Endodermal cell (in vitro differentiated cells): Measurements from ENCODE around the gene GPR61. TPM values are rescaled to one million over a fixed set of nuclear protein-coding genes. Genes with fewer than 3 reads are reported as not detected.

Experiments
- DNase-seq: peaks from one replicate; pipeline ENCODE4 v3.0.0-alpha.2; 2017
- H3K27ac ChIP-seq: 2 replicates; pipeline ENCODE4 v1.5.1; 2013; ENCODE audit warnings: mild to moderate bottlenecking, low read depth, low read length, moderate library complexity
- H3K27me3 ChIP-seq: 2 replicates; pipeline ENCODE4 v1.6.1; 2013; ENCODE audit warnings: mild to moderate bottlenecking, low read length, moderate library complexity; ENCODE audit not compliant: insufficient read depth, control insufficient read depth, poor library complexity, severe bottlenecking
- H3K36me3 ChIP-seq: 2 replicates; pipeline ENCODE4 v1.7.0; 2013; ENCODE audit warnings: mild to moderate bottlenecking, low read length, moderate library complexity; ENCODE audit not compliant: control insufficient read depth, insufficient read depth
- H3K4me1 ChIP-seq: one replicate; pipeline ENCODE4 v1.7.0; 2013; ENCODE audit warnings: low read length; ENCODE audit not compliant: control insufficient read depth, insufficient read depth
- H3K4me3 ChIP-seq: 2 replicates; pipeline ENCODE4 v1.5.1; 2013; ENCODE audit warnings: mild to moderate bottlenecking, low read length, moderate library complexity
- H3K9ac ChIP-seq: 2 replicates; pipeline ENCODE4 v1.6.1; 2013; ENCODE audit warnings: mild to moderate bottlenecking, low read length, moderate library complexity; ENCODE audit not compliant: poor library complexity, severe bottlenecking; ENCODE audit errors: extremely low read depth
- H3K9me3 ChIP-seq: 2 replicates; pipeline ENCODE4 v1.6.1; 2013; ENCODE audit warnings: mild to moderate bottlenecking, low read length, moderate library complexity; ENCODE audit not compliant: control insufficient read depth
- H3K27ac Mint-ChIP-seq: 2 replicates; pipeline ENCODE4 v1.8.0; 2020; ENCODE audit warnings: mixed read lengths
- H3K27me3 Mint-ChIP-seq: 2 replicates; pipeline ENCODE4 v1.8.0; 2021; ENCODE audit warnings: mild to moderate bottlenecking, mixed read lengths; ENCODE audit not compliant: insufficient read depth
- H3K36me3 Mint-ChIP-seq: 2 replicates; pipeline ENCODE4 v1.8.0; 2020; ENCODE audit warnings: low read depth, mixed read lengths
- H3K4me1 Mint-ChIP-seq: 2 replicates; pipeline ENCODE4 v1.8.0; 2020; ENCODE audit warnings: mixed read lengths
- H3K4me3 Mint-ChIP-seq: 2 replicates; pipeline ENCODE4 v1.8.0; 2020; ENCODE audit warnings: mild to moderate bottlenecking, moderate library complexity, mixed read lengths
- H3K9me3 Mint-ChIP-seq: 2 replicates; pipeline ENCODE4 v1.8.0; 2020; ENCODE audit warnings: mild to moderate bottlenecking, mixed read lengths
- WGBS, 2 experiments: methylation state at CpG; one replicate each; pipeline versions ENCODE4 v1.1.5 to v1.1.7; 2013; ENCODE audit warnings: missing lambda C conversion rate in 2 of 2, mixed read lengths in 1 of 2; ENCODE audit not compliant: insufficient coverage in 1 of 2, insufficient read length in 1 of 2; 5-methylcytosine and 5-hydroxymethylcytosine counted together
- total RNA-seq, 2 donors: library from RNA; stranded (reverse); fragmentation: NEBNext Ultra II Directional in 1 of 2; extraction: Animal tissue kit (Norgen Biotek cat#: 25700) in 1 of 2; gene quantifications; 2 replicates in 1 of 2; 3 replicates in 1 of 2; pipeline ENCODE4 v1.2.1, GENCODE V29; 2021
- TF ChIP-seq, protein P1 (sequence below): fragments of 200-600 bp; sonication (generic); conservative IDR thresholded peaks from 2 replicates; pipeline ENCODE4 v1.5.0; 2021; ENCODE audit warnings: antibody characterized with exemption, mild to moderate bottlenecking

Gene GPR61
- total RNA-seq, 2 donors from 2014 or later, result 0.93 TPM; not detected in 1

DNA sequence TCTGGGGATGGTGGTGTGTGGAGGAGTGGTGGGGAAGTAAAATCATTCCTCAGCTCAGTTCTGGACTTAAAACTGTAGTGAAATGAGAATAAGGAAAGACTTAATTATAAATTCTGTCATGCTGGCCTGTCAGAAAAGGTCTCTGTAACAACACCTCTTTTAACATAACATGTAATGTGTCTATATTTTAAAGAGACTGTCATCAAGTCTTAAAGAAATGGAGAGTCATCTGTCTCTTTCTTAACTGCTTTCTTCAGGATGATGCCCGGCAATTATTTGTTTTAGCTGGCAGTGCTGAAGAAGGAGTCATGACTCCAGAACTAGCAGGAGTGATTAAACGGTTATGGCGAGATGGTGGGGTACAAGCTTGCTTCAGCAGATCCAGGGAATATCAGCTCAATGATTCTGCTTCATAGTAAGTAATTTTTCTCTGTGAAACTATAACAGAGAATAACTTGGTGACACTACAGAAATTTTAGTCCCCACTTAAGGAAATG lies 39.3 kb downstream of the GPR61 start:
- H3K36me3 ChIP-seq, result peaks cover 81% of the 10 kb centered on the region
- Mint-ChIP-seq H3K36me3 (peaks cover 65% of the 10 kb centered on the region), H3K27ac (no peak overlapping the region), H3K4me3 (no peak overlapping the region), H3K4me1 (no peaks in the 10 kb centered on the region), H3K9me3 (no peaks in the 10 kb centered on the region), H3K27me3 (no peaks in the 10 kb centered on the region)
- H3K9ac ChIP-seq, result no peak overlapping the region
- 93 to 96% methylated on average over 3 of the region's 3 CpGs for WGBS, 2 experiments
- no peak overlapping the region for H3K4me3 ChIP-seq
- H3K27me3 ChIP-seq, result no peaks in the 10 kb centered on the region
- no peaks in the 10 kb centered on the region for H3K4me1 ChIP-seq
- TF ChIP-seq, protein P1, sequence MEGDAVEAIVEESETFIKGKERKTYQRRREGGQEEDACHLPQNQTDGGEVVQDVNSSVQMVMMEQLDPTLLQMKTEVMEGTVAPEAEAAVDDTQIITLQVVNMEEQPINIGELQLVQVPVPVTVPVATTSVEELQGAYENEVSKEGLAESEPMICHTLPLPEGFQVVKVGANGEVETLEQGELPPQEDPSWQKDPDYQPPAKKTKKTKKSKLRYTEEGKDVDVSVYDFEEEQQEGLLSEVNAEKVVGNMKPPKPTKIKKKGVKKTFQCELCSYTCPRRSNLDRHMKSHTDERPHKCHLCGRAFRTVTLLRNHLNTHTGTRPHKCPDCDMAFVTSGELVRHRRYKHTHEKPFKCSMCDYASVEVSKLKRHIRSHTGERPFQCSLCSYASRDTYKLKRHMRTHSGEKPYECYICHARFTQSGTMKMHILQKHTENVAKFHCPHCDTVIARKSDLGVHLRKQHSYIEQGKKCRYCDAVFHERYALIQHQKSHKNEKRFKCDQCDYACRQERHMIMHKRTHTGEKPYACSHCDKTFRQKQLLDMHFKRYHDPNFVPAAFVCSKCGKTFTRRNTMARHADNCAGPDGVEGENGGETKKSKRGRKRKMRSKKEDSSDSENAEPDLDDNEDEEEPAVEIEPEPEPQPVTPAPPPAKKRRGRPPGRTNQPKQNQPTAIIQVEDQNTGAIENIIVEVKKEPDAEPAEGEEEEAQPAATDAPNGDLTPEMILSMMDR, result no peak
- H3K9me3 ChIP-seq, result no peaks in the 10 kb centered on the region
- DNase-seq, result no peak
- no peak overlapping the region for H3K27ac ChIP-seq

DNA sequence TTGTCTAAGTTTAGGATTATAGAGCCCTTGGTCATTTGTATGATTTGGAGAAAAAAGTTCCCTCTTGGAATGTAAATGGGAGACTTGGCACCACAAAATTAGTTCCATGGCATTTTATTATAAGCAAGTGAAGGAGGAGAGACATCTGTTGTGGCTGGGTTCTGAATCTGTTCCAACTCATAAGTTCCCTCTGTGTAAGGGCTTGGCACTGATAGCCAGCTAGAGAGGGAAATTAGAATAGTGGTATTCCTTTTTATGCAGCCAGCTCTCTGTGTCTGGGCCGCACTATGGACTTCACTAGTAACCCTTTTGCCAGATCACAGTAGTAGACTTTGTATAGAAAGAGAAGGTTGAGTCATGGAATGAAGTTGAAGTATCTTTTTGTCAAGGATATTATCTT lies 39.8 kb downstream of the GPR61 start:
- Mint-ChIP-seq H3K9me3 (no peaks in the 10 kb centered on the region), H3K4me1 (no peaks in the 10 kb centered on the region), H3K4me3 (no peak overlapping the region), H3K27me3 (no peaks in the 10 kb centered on the region), H3K27ac (no peak overlapping the region), H3K36me3 (peaks cover 69% of the 10 kb centered on the region)
- Histone ChIP-seq H3K36me3 (peaks cover 81% of the 10 kb centered on the region), H3K27me3 (no peaks in the 10 kb centered on the region), H3K27ac (no peak overlapping the region), H3K4me3 (no peak overlapping the region), H3K4me1 (no peaks in the 10 kb centered on the region), H3K9me3 (no peaks in the 10 kb centered on the region), H3K9ac (no peak overlapping the region)
- 91 to 95% methylated on average over 1 of the region's 1 CpG for WGBS, 2 experiments
- DNase-seq, result no peak
- TF ChIP-seq, protein P1, result no peak

DNA sequence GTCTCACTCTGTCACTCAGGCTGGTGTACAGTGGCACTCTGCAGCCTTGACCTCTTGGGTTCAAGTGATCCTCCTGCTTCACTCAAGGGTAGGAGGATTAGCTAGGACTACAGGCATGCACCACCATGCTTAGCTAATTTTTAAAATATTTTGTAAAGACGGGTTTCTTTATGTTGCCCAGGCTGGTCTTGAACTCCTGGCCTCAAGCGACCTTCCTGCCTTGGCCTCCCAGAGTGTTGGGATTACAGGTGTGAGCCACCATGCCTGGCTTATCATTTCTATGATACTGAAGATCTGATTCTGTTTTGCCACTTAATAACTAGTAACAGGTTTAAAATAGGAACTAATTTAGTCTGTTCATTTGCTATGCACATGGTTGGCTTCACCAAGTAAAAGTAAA lies 42.3 kb downstream of the GPR61 start:
- WGBS, 2 experiments, result 83 to 95% methylated on average over 1 to 2 of the region's 2 CpGs
- Histone ChIP-seq H3K4me1 (no peaks in the 10 kb centered on the region), H3K9me3 (no peaks in the 10 kb centered on the region), H3K36me3 (peaks cover 84% of the 10 kb centered on the region), H3K27me3 (no peaks in the 10 kb centered on the region), H3K9ac (no peak overlapping the region), H3K27ac (no peak overlapping the region), H3K4me3 (no peak overlapping the region)
- H3K27ac Mint-ChIP-seq, result no peak overlapping the region
- H3K36me3 Mint-ChIP-seq, result peaks cover 67% of the 10 kb centered on the region
- no peak overlapping the region for H3K4me3 Mint-ChIP-seq
- TF ChIP-seq, protein P1, result no peak
- H3K9me3 Mint-ChIP-seq, result no peaks in the 10 kb centered on the region
- DNase-seq, result no peak
- H3K27me3 Mint-ChIP-seq, result no peaks in the 10 kb centered on the region
- H3K4me1 Mint-ChIP-seq, result no peaks in the 10 kb centered on the region
